OCI-LY7 (cell line): ENCODE measurements around the gene TMEM59L. TPM values are rescaled to one million over a fixed set of nuclear protein-coding genes. Genes with fewer than 3 reads are reported as not detected.

Experiments used
- BruUV-seq: library from RNA; stranded (reverse); fragments of 400-500 nt; replicated peaks from 2 replicates; lab custom pipeline; 2021; lab: Mats Ljungman, UMichigan
- CTCF ChIA-PET: fragments of 300-600 bp; sonication (Branson Sonifier 250); formaldehyde crosslinking; loops from one replicate; lab custom pipeline; 2022; ENCODE audit warnings: antibody characterized with exemption; ENCODE audit not compliant: unreplicated experiment; lab: Charles Lee
- POLR2A ChIA-PET: fragments of 300-600 bp; sonication (Branson Sonifier 250); formaldehyde crosslinking; loops from one replicate; lab custom pipeline; 2022; ENCODE audit warnings: antibody characterized with exemption; lab: Charles Lee
- DNase-seq: peaks from one replicate; pipeline ENCODE4 v3.0.0-alpha.2; 2015; ENCODE audit warnings: low spot score
- H2AFZ ChIP-seq: fragments of 200-600 bp; sonication (generic), shearing (Covaris generic); 2 replicates; pipeline ENCODE4 v1.6.1; 2014; ENCODE audit warnings: mild to moderate bottlenecking, antibody characterized with exemption, low read length, moderate library complexity
- H3K27ac ChIP-seq: fragments of 200-600 bp; sonication (generic); 2 replicates; pipeline ENCODE4 v1.5.1; 2014; ENCODE audit warnings: mixed run types, low read depth, mild to moderate bottlenecking, moderate library complexity, low read length, inconsistent platforms; ENCODE audit not compliant: poor library complexity, severe bottlenecking
- H3K36me3 ChIP-seq: fragments of 200-600 bp; sonication (generic); 2 replicates; pipeline ENCODE4 v1.6.1; 2014; ENCODE audit warnings: mild to moderate bottlenecking, antibody characterized with exemption, low read length, moderate library complexity, mixed read lengths; ENCODE audit not compliant: insufficient read depth
- H3K4me1 ChIP-seq: fragments of 200-600 bp; sonication (generic); 2 replicates; pipeline ENCODE4 v1.5.1; 2014; ENCODE audit warnings: mild to moderate bottlenecking, low read length; ENCODE audit not compliant: insufficient read depth, poor library complexity, severe bottlenecking
- H3K4me2 ChIP-seq: fragments of 200-600 bp; sonication (generic); 2 replicates; pipeline ENCODE4 v1.6.1; 2014; ENCODE audit warnings: mild to moderate bottlenecking, low read length
- H3K4me3 ChIP-seq: fragments of 200-600 bp; sonication (generic); 2 replicates; pipeline ENCODE4 v1.5.1; 2014; ENCODE audit warnings: mild to moderate bottlenecking, low read depth, low read length; ENCODE audit not compliant: poor library complexity, severe bottlenecking
- H3K79me2 ChIP-seq: fragments of 200-600 bp; sonication (generic); 2 replicates; pipeline ENCODE4 v1.6.1; 2016; ENCODE audit warnings: low read depth, mild to moderate bottlenecking, low read length, moderate library complexity, mixed read lengths; ENCODE audit not compliant: insufficient read depth
- H3K9me2 ChIP-seq: fragments of 200-600 bp; sonication (generic); 2 replicates; pipeline ENCODE4 v1.6.1; 2016; ENCODE audit warnings: mild to moderate bottlenecking, low read length, mixed read lengths; ENCODE audit not compliant: insufficient read depth
- H3K9me3 ChIP-seq: fragments of 200-600 bp; sonication (generic); 2 replicates; pipeline ENCODE4 v1.6.1; 2014; ENCODE audit warnings: mild to moderate bottlenecking, mixed run types, low read length, mixed read lengths
- H4K20me1 ChIP-seq: fragments of 200-600 bp; sonication (generic); 2 replicates; pipeline ENCODE4 v1.6.1; 2014; ENCODE audit warnings: mild to moderate bottlenecking, antibody characterized with exemption, low read length, moderate library complexity, mixed read lengths; ENCODE audit not compliant: insufficient read depth
- EZH2phosphoT487 ChIP-seq: fragments of 200-600 bp; sonication (generic); IDR thresholded peaks from 2 replicates; pipeline ENCODE4 v1.6.1; 2018; ENCODE audit warnings: low read depth, borderline replicate concordance, mild to moderate bottlenecking, mixed run types, antibody characterized with exemption, low read length, moderate library complexity, mixed read lengths
- intact Hi-C: fragments of 100-400 bp; cut with micrococcal nuclease; formaldehyde crosslinking; loops from one replicate; pipeline ENCODE4 v1.10.0; 2022; ENCODE audit not compliant: unreplicated experiment
- total RNA-seq, 2 experiments: library from RNA; depleted of rRNA in 1 of 2; stranded (reverse); fragments of >200 nt in 1 of 2; shearing (Covaris generic) in 1 of 2; gene quantifications; 2 replicates each; pipeline ENCODE4 v1.2.3, GENCODE V29; 2014 to 2022
- TF ChIP-seq, protein P1 (sequence below): fragments of 200-600 bp; sonication (generic); conservative IDR thresholded peaks from 2 replicates; pipeline ENCODE4 v1.5.1; 2014; ENCODE audit warnings: mild to moderate bottlenecking, antibody characterized with exemption, low read length, moderate library complexity, mixed read lengths

Gene TMEM59L
- total RNA-seq, 2 experiments from 2014 or later = 0.84 to 1.0 TPM

DNA sequence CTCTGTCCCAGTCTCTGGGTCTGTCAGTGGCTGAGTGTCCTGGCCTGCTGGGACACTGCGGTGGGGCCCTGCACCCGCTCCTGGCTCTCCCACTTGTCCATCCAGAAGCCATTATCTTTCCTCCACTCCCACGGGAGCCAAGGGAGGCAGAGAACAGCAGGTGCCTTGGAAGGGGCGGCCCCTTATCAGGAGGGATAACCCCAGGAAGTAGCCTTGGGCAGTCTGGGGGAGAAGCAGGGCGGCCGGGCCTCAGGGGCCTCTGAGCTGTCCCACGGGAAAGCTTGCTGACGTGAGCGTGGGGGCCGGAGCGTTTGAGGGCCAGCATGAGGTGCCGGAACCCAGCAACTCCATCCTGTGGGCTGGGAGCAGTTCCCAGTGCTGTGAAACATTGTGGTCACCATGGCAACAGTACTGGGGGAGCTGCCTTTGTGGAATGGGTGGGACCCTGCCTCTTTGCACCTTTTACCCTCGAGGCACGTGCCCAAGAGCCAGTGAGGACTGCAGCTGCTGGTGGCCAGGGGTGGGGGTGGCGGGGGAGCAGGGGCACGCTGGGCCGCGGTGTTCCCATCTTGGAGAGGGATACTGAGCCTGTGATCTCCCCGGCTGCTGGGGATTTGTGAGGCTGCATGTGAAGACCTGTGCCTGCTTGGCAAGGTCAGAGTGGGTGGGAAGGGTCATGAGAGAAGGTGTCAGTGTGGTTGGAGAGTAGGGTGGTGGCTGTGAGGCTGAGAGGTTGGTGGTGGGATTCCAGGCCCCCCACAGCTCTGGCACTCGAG lies 45.1 kb downstream of the TMEM59L start:
- TF ChIP-seq, protein P1, sequence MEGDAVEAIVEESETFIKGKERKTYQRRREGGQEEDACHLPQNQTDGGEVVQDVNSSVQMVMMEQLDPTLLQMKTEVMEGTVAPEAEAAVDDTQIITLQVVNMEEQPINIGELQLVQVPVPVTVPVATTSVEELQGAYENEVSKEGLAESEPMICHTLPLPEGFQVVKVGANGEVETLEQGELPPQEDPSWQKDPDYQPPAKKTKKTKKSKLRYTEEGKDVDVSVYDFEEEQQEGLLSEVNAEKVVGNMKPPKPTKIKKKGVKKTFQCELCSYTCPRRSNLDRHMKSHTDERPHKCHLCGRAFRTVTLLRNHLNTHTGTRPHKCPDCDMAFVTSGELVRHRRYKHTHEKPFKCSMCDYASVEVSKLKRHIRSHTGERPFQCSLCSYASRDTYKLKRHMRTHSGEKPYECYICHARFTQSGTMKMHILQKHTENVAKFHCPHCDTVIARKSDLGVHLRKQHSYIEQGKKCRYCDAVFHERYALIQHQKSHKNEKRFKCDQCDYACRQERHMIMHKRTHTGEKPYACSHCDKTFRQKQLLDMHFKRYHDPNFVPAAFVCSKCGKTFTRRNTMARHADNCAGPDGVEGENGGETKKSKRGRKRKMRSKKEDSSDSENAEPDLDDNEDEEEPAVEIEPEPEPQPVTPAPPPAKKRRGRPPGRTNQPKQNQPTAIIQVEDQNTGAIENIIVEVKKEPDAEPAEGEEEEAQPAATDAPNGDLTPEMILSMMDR = no peak
- no peak for TF ChIP-seq EZH2phosphoT487
- ChIA-PET CTCF (no interaction called here), POLR2A (interaction anchor here (0.6 kb wide), 1 partner anchor 54 kb away, joined by 5 read pairs; no protein-coding TSS in a partner anchor)
- Histone ChIP-seq H3K9me2 (no peaks in the 10 kb centered on the region), H3K79me2 (no peaks in the 10 kb centered on the region), H3K27ac (no peak overlapping the region), H3K36me3 (no peaks in the 10 kb centered on the region), H3K4me2 (no peak overlapping the region), H3K9me3 (no peaks in the 10 kb centered on the region), H2AFZ (no peak overlapping the region), H3K4me1 (no peaks in the 10 kb centered on the region), H3K4me3 (no peak overlapping the region), H4K20me1 (no peaks in the 10 kb centered on the region)
- no TSS peak for BruUV-seq
- intact Hi-C loops = no loop called here
- no peak for DNase-seq

DNA sequence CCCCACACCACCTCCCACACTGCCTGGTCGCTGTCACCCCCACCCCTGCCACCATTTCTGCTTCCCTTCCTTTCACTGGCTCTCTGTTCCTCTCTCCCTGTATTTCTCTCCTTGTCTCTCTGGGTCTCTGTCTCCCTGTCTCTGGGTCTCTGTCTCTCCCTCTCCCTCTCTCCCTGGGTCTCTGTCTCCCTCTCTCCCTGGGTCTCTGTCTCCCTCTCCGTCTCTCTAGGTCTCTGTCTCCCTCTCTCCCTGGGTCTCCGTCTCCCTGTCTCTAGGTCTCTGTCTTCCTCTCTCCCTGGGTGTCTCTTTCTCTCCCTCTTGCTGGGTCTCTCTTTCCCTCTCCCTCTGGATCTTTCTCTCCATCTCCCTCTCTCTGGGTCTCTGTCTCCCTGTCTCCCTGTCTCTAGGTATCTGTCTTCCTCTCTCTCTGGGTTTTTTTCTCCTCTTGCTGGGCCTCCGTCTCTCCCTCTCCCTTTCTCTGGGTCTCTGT lies 45.7 kb downstream of the TMEM59L start:
- no peaks in the 10 kb centered on the region for H3K36me3 ChIP-seq
- no peak for DNase-seq
- no peaks in the 10 kb centered on the region for H3K9me3 ChIP-seq
- no peaks in the 10 kb centered on the region for H3K79me2 ChIP-seq
- POLR2A ChIA-PET = no interaction called here
- intact Hi-C loops = no loop called here
- no peak overlapping the region for H3K4me2 ChIP-seq
- BruUV-seq = no TSS peak
- no peak overlapping the region for H2AFZ ChIP-seq
- no peak overlapping the region for H3K27ac ChIP-seq
- TF ChIP-seq EZH2phosphoT487 = no peak
- no peaks in the 10 kb centered on the region for H3K4me1 ChIP-seq
- no peak overlapping the region for H3K4me3 ChIP-seq
- H4K20me1 ChIP-seq = no peaks in the 10 kb centered on the region
- CTCF ChIA-PET = no interaction called here
- no peaks in the 10 kb centered on the region for H3K9me2 ChIP-seq

DNA sequence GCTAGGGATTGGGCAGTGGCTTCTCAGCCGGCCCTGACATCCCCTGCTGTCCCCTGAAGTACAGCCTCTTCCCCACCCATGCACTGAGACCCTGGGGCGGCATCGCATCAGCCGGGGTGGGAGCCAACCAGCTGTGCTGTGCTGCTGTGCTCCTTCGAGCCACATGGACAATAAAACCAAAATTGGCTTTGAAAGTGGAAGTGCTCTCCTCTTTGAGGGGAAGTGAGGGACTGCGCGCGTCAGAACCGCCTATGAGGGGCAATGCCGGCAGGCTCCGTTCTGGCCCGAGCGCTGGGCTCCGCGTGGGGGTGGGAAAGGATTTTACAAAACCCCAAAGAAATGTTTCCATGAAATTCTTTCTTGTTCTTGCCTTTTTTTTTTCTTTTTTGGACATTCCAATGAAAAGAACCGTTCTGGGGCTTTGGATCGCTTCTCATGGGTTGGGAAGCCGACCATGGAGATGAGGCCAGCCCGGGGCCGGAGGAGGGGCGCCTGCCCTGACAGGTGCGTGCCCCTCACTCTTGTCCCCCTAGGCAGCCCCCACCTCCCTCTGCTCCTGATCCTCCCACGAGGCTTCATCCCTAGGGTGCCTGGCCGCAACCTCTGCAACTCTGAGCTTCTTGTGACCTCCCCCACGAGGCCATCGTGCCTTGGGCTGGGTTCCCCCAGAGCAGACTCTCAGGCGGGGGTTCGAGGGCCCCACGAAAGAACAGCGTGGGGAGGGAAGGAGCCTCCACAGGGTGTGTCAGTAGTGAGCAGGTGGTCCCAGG lies 46.8 kb downstream of the TMEM59L start:
- Histone ChIP-seq H3K4me2 (no peak overlapping the region), H3K36me3 (no peaks in the 10 kb centered on the region), H3K4me1 (no peaks in the 10 kb centered on the region), H3K27ac (no peak overlapping the region), H3K4me3 (no peak overlapping the region), H2AFZ (no peak overlapping the region), H4K20me1 (no peaks in the 10 kb centered on the region), H3K79me2 (no peaks in the 10 kb centered on the region), H3K9me2 (no peaks in the 10 kb centered on the region), H3K9me3 (no peaks in the 10 kb centered on the region)
- ChIA-PET POLR2A (no interaction called here), CTCF (no interaction called here)
- no peak for TF ChIP-seq EZH2phosphoT487
- TF ChIP-seq, protein P1 = no peak
- intact Hi-C loops = no loop called here
- no peak for DNase-seq
- no TSS peak for BruUV-seq
